Loucy (cell line): ENCODE data around the gene AGPAT2.

Source experiments
- CTCF ChIP-seq: fragments of 200-600 bp; sonication (generic); conservative IDR thresholded peaks from 2 replicates; pipeline ENCODE4 v1.5.1; 2014; ENCODE audit warnings: mild to moderate bottlenecking, antibody characterized with exemption, low read length
- EZH2phosphoT487 ChIP-seq: fragments of 200-600 bp; IDR thresholded peaks from 2 replicates; pipeline ENCODE4 v1.6.1; 2018; ENCODE audit warnings: antibody characterized with exemption, mild to moderate bottlenecking, moderate library complexity, borderline replicate concordance

- TF ChIP-seq CTCF = no peak
- TF ChIP-seq EZH2phosphoT487 = no peak
Observed at GRCh38 chr9:136664000-136664915, 23.0 kb downstream of the AGPAT2 start.
